Erythroblast (primary cell): ENCODE data around the gene CA11.
"Not testable (repeated sequence)": the region's sequence is repeated elsewhere in the genome, so short reads cannot be mapped to it uniquely, and the experiment has no call there.

ENCODE experiments used
- DNase-seq, 2 experiments: peaks; one replicate each; lab custom pipeline; 2025; lab: John Stamatoyannopoulos, UW
- GATA1 ChIP-seq: IDR thresholded peaks from 2 replicates; pipeline ENCODE4 v1.6.1; 2011; ENCODE audit warnings: low read depth, mild to moderate bottlenecking, control low read depth, low read length, moderate library complexity
- POLR2A ChIP-seq: IDR thresholded peaks from 2 replicates; pipeline ENCODE4 v1.6.1; 2011; ENCODE audit warnings: mild to moderate bottlenecking, low read length

CA11 gene

DNA sequence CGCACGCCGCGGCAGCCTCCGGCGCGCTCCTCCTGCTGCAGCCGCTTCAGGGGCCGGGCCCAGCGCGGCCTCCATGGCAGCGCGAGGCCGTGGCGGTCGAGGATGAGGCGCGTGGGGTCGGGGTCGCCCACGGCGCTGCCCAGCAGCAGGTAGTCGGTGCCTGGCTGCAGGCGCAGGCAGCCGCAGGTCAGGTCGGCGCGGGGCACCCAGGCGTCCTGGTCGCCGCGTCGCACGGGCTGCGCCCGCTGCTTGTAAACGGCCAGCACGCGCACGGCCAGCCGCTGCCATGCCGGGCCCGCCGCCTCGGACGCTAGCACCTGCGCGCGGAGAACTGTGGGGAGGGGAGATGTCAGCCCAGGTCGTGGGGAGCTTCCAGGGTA, 15.7 kb upstream of the CA11 start:
- DNase-seq, result no peak
- TF ChIP-seq POLR2A, result no peak
- no peak for TF ChIP-seq GATA1

DNA sequence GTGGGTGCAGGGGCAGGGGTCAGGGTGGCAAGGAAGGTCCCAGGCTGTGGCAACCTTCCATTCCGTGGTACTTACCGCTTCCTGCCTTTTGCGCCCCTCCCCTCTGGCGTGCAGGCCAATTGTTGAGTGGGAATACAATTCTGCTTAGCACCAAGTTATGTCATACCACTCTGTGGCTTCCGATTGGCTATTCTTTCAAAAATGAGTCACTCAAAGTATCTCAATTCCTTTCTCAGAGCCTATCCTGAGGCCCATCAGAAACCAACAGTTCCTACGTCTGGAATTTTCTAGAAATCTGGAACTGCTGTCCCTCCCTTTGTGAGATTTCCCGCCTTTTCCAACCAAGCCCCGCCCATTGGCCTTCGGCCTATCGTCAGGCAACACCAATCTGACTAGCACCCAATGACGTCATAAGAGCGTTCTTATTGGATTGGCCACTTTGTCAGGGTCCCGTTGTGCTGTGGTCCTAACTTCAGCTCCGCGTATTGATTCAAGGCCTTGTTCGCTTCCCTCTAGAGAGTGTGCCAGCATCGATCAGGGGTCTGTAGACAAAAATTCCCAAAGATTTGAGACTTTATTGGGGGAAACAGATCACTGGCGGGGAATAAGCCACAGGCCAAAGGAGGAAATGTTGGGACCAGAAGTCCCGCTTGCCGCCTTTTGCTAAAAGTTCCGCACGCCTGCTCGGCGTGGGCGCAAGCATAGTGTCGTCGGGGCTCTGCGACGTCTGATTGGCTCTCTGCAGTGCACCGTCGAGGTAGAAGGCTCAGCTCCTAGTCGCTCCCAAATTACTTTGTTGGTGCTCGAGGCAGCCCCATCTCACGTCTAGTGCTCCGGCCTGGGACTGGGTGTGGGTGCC, 15.1 kb upstream of the CA11 start:
- no peak for TF ChIP-seq POLR2A
- TF ChIP-seq GATA1, result no peak
- DNase-seq, result peak; percentile 85 to 86

- TF ChIP-seq GATA1 (no peak), POLR2A (no peak)
- DNase-seq, result no peak
Measured at GRCh38 chr19:48659768-48660167, 13.8 kb upstream of the CA11 start.

DNA sequence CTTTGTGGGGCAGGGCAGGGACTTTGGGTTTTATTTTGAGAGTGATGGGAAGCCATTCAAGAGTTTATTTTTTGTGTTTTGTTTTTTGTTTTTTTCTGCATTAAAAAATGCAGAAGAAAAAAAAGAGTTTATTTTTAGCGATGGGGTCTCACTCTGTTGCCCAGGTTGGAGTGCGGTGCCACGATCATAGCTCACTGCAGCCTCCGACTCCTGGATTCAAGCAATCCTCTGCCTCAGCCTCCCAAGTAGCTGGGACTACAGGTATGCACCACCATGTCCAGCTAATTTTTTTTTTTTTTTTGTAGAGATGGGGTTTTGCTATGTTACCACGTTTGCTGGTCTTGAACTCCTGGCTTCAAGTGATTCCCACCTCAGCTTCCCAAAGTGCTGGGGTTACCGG, 12.5 kb upstream of the CA11 start:
- DNase-seq, result no peak
- TF ChIP-seq POLR2A, result no peak
- TF ChIP-seq GATA1, result no peak

- not testable (repeated sequence) for DNase-seq
Measured at GRCh38 chr19:48657828-48658227, 11.8 kb upstream of the CA11 start.

GRCh38 chr19:48656840-48657474, 11.0 kb upstream of the CA11 start:
- no peak for TF ChIP-seq POLR2A
- TF ChIP-seq GATA1, result no peak
- no peak for DNase-seq

- DNase-seq, result no peak
- TF ChIP-seq GATA1, result no peak
- no peak for TF ChIP-seq POLR2A
Measured at GRCh38 chr19:48654299-48655059, 8.5 kb upstream of the CA11 start.

- TF ChIP-seq GATA1, result no peak
- TF ChIP-seq POLR2A, result no peak
- DNase-seq, result no peak
Measured at GRCh38 chr19:48651683-48652048, 5.7 kb upstream of the CA11 start.

- TF ChIP-seq GATA1 (no peak), POLR2A (no peak)
Measured at GRCh38 chr19:48650974-48651682, 5.1 kb upstream of the CA11 start.

GRCh38 chr19:48648134-48648533, 2.1 kb upstream of the CA11 start:
- TF ChIP-seq GATA1 (no peak), POLR2A (no peak)
- no peak for DNase-seq

More at GRCh38 chr19:48650974-48651682, 5.1 kb upstream of the CA11 start:
- DNase-seq, result no peak

- DNase-seq, result no peak
- TF ChIP-seq POLR2A (no peak), GATA1 (no peak)
Measured at GRCh38 chr19:48646722-48647216, 782 bp upstream of the CA11 start.

- TF ChIP-seq GATA1 (no peak), POLR2A (no peak)
- DNase-seq, result no peak
Measured at GRCh38 chr19:48645620-48646000, 377 bp downstream of the CA11 start.
